Gastroesophageal sphincter (tissue), 4 donors: ENCODE data around the gene PLEK2. TPM values are rescaled to one million over a fixed set of nuclear protein-coding genes. Genes with fewer than 3 reads are reported as not detected.

ENCODE experiments used
- ATAC-seq: fragments of 150-250 bp; one replicate; pipeline ENCODE4 v1.9.1; 2016; ENCODE audit warnings: mild to moderate bottlenecking, moderate library complexity
- H3K27ac ChIP-seq, 4 donors: fragments of 200-600 bp; sonication (generic) in 3 of 4; 1 replicate in 3 of 4; 2 replicates in 1 of 4; pipeline ENCODE4 v1.5.1; 2016 to 2019
- H3K27me3 ChIP-seq: fragments of 200-600 bp; sonication (generic); one replicate; pipeline ENCODE4 v1.5.1; 2019
- H3K36me3 ChIP-seq, 2 donors: fragments of 200-600 bp; sonication (generic); one replicate each; pipeline ENCODE4 v1.5.1; 2019; ENCODE audit warnings: control low read depth in 1 of 2
- H3K4me1 ChIP-seq, 3 donors: fragments of 200-600 bp; sonication (generic); 1 replicate in 2 of 3; 2 replicates in 1 of 3; pipeline ENCODE4 v1.5.1; 2016 to 2019; ENCODE audit warnings: control low read depth in 2 of 3
- H3K4me3 ChIP-seq, 2 donors: fragments of 200-600 bp; sonication (generic); one replicate each; pipeline ENCODE4 v1.5.1; 2019; ENCODE audit warnings: mild to moderate bottlenecking in 1 of 2, moderate library complexity in 1 of 2
- H3K9me3 ChIP-seq, 3 donors: fragments of 200-600 bp; sonication (generic); one replicate each; pipeline ENCODE4 v1.5.1; 2017 to 2019; ENCODE audit warnings: control low read depth in 2 of 3
- CTCF ChIP-seq, 4 experiments: fragments of 200-600 bp in 2 of 4; fragments of 450-650 bp in 2 of 4; sonication (generic) in 1 of 4; IDR thresholded peaks; one replicate each; pipeline ENCODE4 v1.5.1; 2017 to 2019; ENCODE audit warnings: antibody characterized with exemption in 4 of 4, mild to moderate bottlenecking in 2 of 4, moderate library complexity in 2 of 4
- EP300 ChIP-seq: sonication (generic); formaldehyde crosslinking; IDR thresholded peaks from one replicate; pipeline ENCODE4 v1.6.1; 2017; ENCODE audit warnings: antibody characterized with exemption, mild to moderate bottlenecking
- POLR2A ChIP-seq, 2 donors: fragments of 450-650 bp; IDR thresholded peaks; one replicate each; pipeline ENCODE4 v1.6.1; 2017; ENCODE audit warnings: antibody characterized with exemption in 2 of 2, mild to moderate bottlenecking in 2 of 2, moderate library complexity in 1 of 2
- POLR2AphosphoS5 ChIP-seq: sonication (generic); formaldehyde crosslinking; IDR thresholded peaks from one replicate; pipeline ENCODE4 v1.6.1; 2017; ENCODE audit warnings: antibody characterized with exemption
- WGBS, 2 donors: methylation state at CpG; one replicate each; pipeline ENCODE4 v1.1.5; 2018; ENCODE audit warnings: low coverage in 1 of 2; 5-methylcytosine and 5-hydroxymethylcytosine counted together
- total RNA-seq, 4 donors: library from RNA; depleted of rRNA; stranded (reverse); fragments of >200 nt; gene quantifications; one replicate each; pipeline ENCODE4 v1.1.0, GENCODE V29; 2016

PLEK2 gene
- total RNA-seq = under 1 TPM in 1 of 4 donors, not detected in 3; 0.37 TPM

- Histone ChIP-seq H3K4me1 (peaks cover 0 to 11% (median 6%) of the 10 kb centered on the region in 3 donors), H3K36me3 (no peaks in the 10 kb centered on the region), H3K27ac (no peak within 1 kb of the TSS), H3K4me3 (peak within 1 kb of the TSS in 1 of 2 donors; percentile 46), H3K27me3 (peaks cover 35% of the 10 kb centered on the region), H3K9me3 (no peaks in the 10 kb centered on the region)
- 0 to 10% methylated on average over 1 to 2 of the region's 63 CpGs for WGBS, 2 donors
- TF ChIP-seq POLR2AphosphoS5 (no peak), POLR2A (IDR thresholded peaks at IDR 0.05) (no peak), EP300 (no peak)
- ATAC-seq = no peak
Observed at GRCh38 chr14:67411820-67412421, at the start of gene PLEK2. TSS of gene PLEK2 (minus strand) at chr14:67412165. CDS start at chr14:67412059, 106 bp downstream.

- H3K36me3 ChIP-seq = no peaks in the 10 kb centered on the region
- TF ChIP-seq POLR2A (IDR thresholded peaks at IDR 0.05) (no peak), POLR2AphosphoS5 (no peak), CTCF (IDR thresholded peaks at IDR 0.05) (no peak), EP300 (no peak)
- WGBS, 2 donors = 64 to 90% methylated on average over 2 to 3 of the region's 3 CpGs
- ATAC-seq = no peak
- peaks cover 0 to 6% (median 0%) of the 10 kb centered on the region in 3 donors for H3K4me1 ChIP-seq
- H3K4me3 ChIP-seq = no peak overlapping the region
- no peak overlapping the region for H3K27ac ChIP-seq
- H3K27me3 ChIP-seq = peaks cover 15% of the 10 kb centered on the region
- no peaks in the 10 kb centered on the region for H3K9me3 ChIP-seq
Observed at GRCh38 chr14:67461341-67461985, 49.5 kb upstream of the PLEK2 start.

- peaks cover 0 to 6% (median 0%) of the 10 kb centered on the region in 3 donors for H3K4me1 ChIP-seq
- H3K27ac ChIP-seq = no peak overlapping the region
- 53 to 86% methylated on average over 1 to 2 of the region's 5 CpGs for WGBS, 2 donors
- TF ChIP-seq EP300 (no peak), POLR2AphosphoS5 (no peak), POLR2A (IDR thresholded peaks at IDR 0.05) (no peak), CTCF (IDR thresholded peaks at IDR 0.05) (no peak)
- H3K9me3 ChIP-seq = no peaks in the 10 kb centered on the region
- ATAC-seq = no peak
- no peaks in the 10 kb centered on the region for H3K36me3 ChIP-seq
- H3K4me3 ChIP-seq = no peak overlapping the region
- peaks cover 27% of the 10 kb centered on the region for H3K27me3 ChIP-seq
Observed at GRCh38 chr14:67459336-67459735, 47.4 kb upstream of the PLEK2 start.

GRCh38 chr14:67457782-67458181, 45.8 kb upstream of the PLEK2 start:
- Histone ChIP-seq H3K4me1 (peaks cover 0 to 6% (median 0%) of the 10 kb centered on the region in 3 donors), H3K4me3 (no peak overlapping the region), H3K27ac (no peak overlapping the region), H3K27me3 (peaks cover 27% of the 10 kb centered on the region), H3K36me3 (no peaks in the 10 kb centered on the region), H3K9me3 (no peaks in the 10 kb centered on the region)
- no CpG with 5 or more reads among the region's 6 CpGs for WGBS, 2 donors
- TF ChIP-seq POLR2AphosphoS5 = no peak
- TF ChIP-seq POLR2A (IDR thresholded peaks at IDR 0.05) = no peak
- no peak for TF ChIP-seq EP300
- TF ChIP-seq CTCF (IDR thresholded peaks at IDR 0.05) = no peak
- ATAC-seq = no peak

GRCh38 chr14:67456732-67457131, 44.8 kb upstream of the PLEK2 start:
- no peak for TF ChIP-seq EP300
- no peak for TF ChIP-seq POLR2A (IDR thresholded peaks at IDR 0.05)
- no peak for TF ChIP-seq CTCF (IDR thresholded peaks at IDR 0.05)
- no peak for TF ChIP-seq POLR2AphosphoS5
- H3K27ac ChIP-seq = no peak overlapping the region
- no peak overlapping the region for H3K4me3 ChIP-seq
- H3K9me3 ChIP-seq = no peaks in the 10 kb centered on the region
- H3K36me3 ChIP-seq = no peaks in the 10 kb centered on the region
- WGBS, 2 donors = 89 to 94% methylated on average over 4 to 5 of the region's 5 CpGs
- peaks cover 27% of the 10 kb centered on the region for H3K27me3 ChIP-seq
- peaks cover 0 to 6% (median 0%) of the 10 kb centered on the region in 3 donors for H3K4me1 ChIP-seq
- ATAC-seq = no peak
